Stimulated activated CD8-positive, alpha-beta memory T cell treated with anti-CD3 and anti-CD28 coated beads, Interleukin-4, amount 100 ng/mL, for 1 hour (primary cell): ENCODE measurements around the gene TRIM25.

Experiments
- DNase-seq, 2 donors: peaks; one replicate each; pipeline ENCODE4 v3.0.0-alpha.2; 2020; ENCODE audit warnings: low read depth in 2 of 2, low spot score in 1 of 2

TRIM25 gene

GRCh38 chr17:56896968-56897359, 16.9 kb downstream of the TRIM25 start:
- no peak for DNase-seq

GRCh38 chr17:56896217-56896967, 17.5 kb downstream of the TRIM25 start:
- no peak for DNase-seq

GRCh38 chr17:56894859-56895455, 18.9 kb downstream of the TRIM25 start:
- no peak for DNase-seq

GRCh38 chr17:56893503-56893902, 20.3 kb downstream of the TRIM25 start:
- no peak for DNase-seq

GRCh38 chr17:56892333-56892732, 21.5 kb downstream of the TRIM25 start:
- DNase-seq = no peak

- DNase-seq = peak in 1 of 2 donors; percentile 16
Measured at GRCh38 chr17:56891751-56892150, 22.1 kb downstream of the TRIM25 start.

GRCh38 chr17:56890906-56891674, 22.8 kb downstream of the TRIM25 start:
- no peak for DNase-seq

- no peak for DNase-seq
Measured at GRCh38 chr17:56890390-56890789, 23.5 kb downstream of the TRIM25 start.

- no peak for DNase-seq
Measured at GRCh38 chr17:56887552-56888467, 26.0 kb downstream of the TRIM25 start.

GRCh38 chr17:56887105-56887504, 26.7 kb downstream of the TRIM25 start:
- DNase-seq = no peak

- no peak for DNase-seq
Measured at GRCh38 chr17:56886288-56886731, 27.5 kb downstream of the TRIM25 start.

GRCh38 chr17:56885312-56885657, 28.6 kb downstream of the TRIM25 start:
- DNase-seq = no peak

GRCh38 chr17:56884483-56885311, 29.2 kb downstream of the TRIM25 start:
- no peak for DNase-seq

GRCh38 chr17:56883616-56884015, 30.2 kb downstream of the TRIM25 start:
- no peak for DNase-seq

GRCh38 chr17:56881685-56882295, 32.1 kb downstream of the TRIM25 start:
- DNase-seq = no peak

- no peak for DNase-seq
Measured at GRCh38 chr17:56880571-56880970, 33.3 kb downstream of the TRIM25 start.

GRCh38 chr17:56880133-56880532, 33.7 kb downstream of the TRIM25 start:
- no peak for DNase-seq

- DNase-seq = no peak
Measured at GRCh38 chr17:56879280-56879679, 34.6 kb downstream of the TRIM25 start.

- DNase-seq = no peak
Measured at GRCh38 chr17:56876766-56877179, 37.1 kb downstream of the TRIM25 start.
